H9 (cell line): Measurements from ENCODE around the gene PCNX4. TPM values are rescaled to one million over a fixed set of nuclear protein-coding genes. Genes with fewer than 3 reads are reported as not detected.

Source experiments
- DNase-seq: peaks from one replicate; pipeline ENCODE4 v3.0.0-alpha.2; 2017
- H2AFZ ChIP-seq: one replicate; pipeline ENCODE4 v1.6.1; 2013; ENCODE audit warnings: mild to moderate bottlenecking, low read length, control low read depth, moderate library complexity
- H2AK5ac ChIP-seq: 2 replicates; pipeline ENCODE4 v1.6.1; 2013; ENCODE audit warnings: low read length, control low read depth, mixed read lengths; ENCODE audit not compliant: insufficient read length
- H2BK120ac ChIP-seq: one replicate; pipeline ENCODE4 v1.6.1; 2013; ENCODE audit warnings: low read depth, mild to moderate bottlenecking, low read length, control low read depth, inconsistent platforms; ENCODE audit not compliant: poor library complexity, severe bottlenecking
- H2BK12ac ChIP-seq: 2 replicates; pipeline ENCODE4 v1.6.1; 2013; ENCODE audit warnings: low read length, control low read depth, mixed read lengths, low read depth; ENCODE audit not compliant: insufficient read length
- H2BK15ac ChIP-seq: 2 replicates; pipeline ENCODE4 v1.6.1; 2013; ENCODE audit warnings: low read depth, low read length, control low read depth
- H2BK20ac ChIP-seq: one replicate; pipeline ENCODE4 v1.6.1; 2013; ENCODE audit warnings: low read depth, mild to moderate bottlenecking, low read length, control low read depth, inconsistent platforms; ENCODE audit not compliant: poor library complexity, severe bottlenecking
- H2BK5ac ChIP-seq: 2 replicates; pipeline ENCODE4 v1.6.1; 2013; ENCODE audit warnings: low read length, control low read depth, mixed read lengths; ENCODE audit not compliant: insufficient read length
- H3K14ac ChIP-seq: 2 replicates; pipeline ENCODE4 v1.6.1; 2013; ENCODE audit warnings: low read length, control low read depth; ENCODE audit not compliant: insufficient read depth
- H3K18ac ChIP-seq: 2 replicates; pipeline ENCODE4 v1.6.1; 2013; ENCODE audit warnings: low read depth, mild to moderate bottlenecking, mixed read lengths, low read length, control low read depth; ENCODE audit not compliant: insufficient read length
- H3K23ac ChIP-seq: 2 replicates; pipeline ENCODE4 v1.6.1; 2013; ENCODE audit warnings: low read length, control low read depth, mixed read lengths, low read depth; ENCODE audit not compliant: insufficient read length
- H3K23me2 ChIP-seq: 2 replicates; pipeline ENCODE4 v1.6.1; 2013; ENCODE audit warnings: low read depth, mild to moderate bottlenecking, mixed read lengths, low read length, control low read depth; ENCODE audit not compliant: insufficient read length, poor library complexity, severe bottlenecking
- H3K27ac ChIP-seq: 2 replicates; pipeline ENCODE4 v1.5.1; 2013; ENCODE audit warnings: low read length, control low read depth, mixed read lengths, low read depth; ENCODE audit not compliant: insufficient read length
- H3K27me3 ChIP-seq: 2 replicates; pipeline ENCODE4 v1.6.1; 2013; ENCODE audit warnings: low read length, control low read depth, inconsistent platforms; ENCODE audit not compliant: insufficient read depth
- H3K4ac ChIP-seq: 2 replicates; pipeline ENCODE4 v1.6.1; 2013; ENCODE audit warnings: low read depth, mild to moderate bottlenecking, control low read depth, inconsistent platforms, low read length, moderate library complexity
- H3K4me1 ChIP-seq: 2 replicates; pipeline ENCODE4 v1.6.1; 2013; ENCODE audit warnings: low read length, control low read depth, inconsistent platforms; ENCODE audit not compliant: insufficient read depth
- H3K4me2 ChIP-seq: 2 replicates; pipeline ENCODE4 v1.6.1; 2013; ENCODE audit warnings: low read length, control low read depth, mixed read lengths; ENCODE audit not compliant: insufficient read length, insufficient read depth
- H3K56ac ChIP-seq: 2 replicates; pipeline ENCODE4 v1.6.1; 2013; ENCODE audit warnings: low read depth, mild to moderate bottlenecking, mixed read lengths, low read length, control low read depth; ENCODE audit not compliant: insufficient read length
- H3K79me1 ChIP-seq: 2 replicates; pipeline ENCODE4 v1.6.1; 2013; ENCODE audit warnings: low read depth, mild to moderate bottlenecking, moderate library complexity, low read length, control low read depth, inconsistent platforms; ENCODE audit not compliant: insufficient read depth, poor library complexity, severe bottlenecking
- H3K79me2 ChIP-seq: 2 replicates; pipeline ENCODE4 v1.6.1; 2013; ENCODE audit warnings: low read length, control low read depth, inconsistent platforms; ENCODE audit not compliant: insufficient read depth
- H3K9ac ChIP-seq: 2 replicates; pipeline ENCODE4 v1.6.1; 2013; ENCODE audit warnings: low read length, control low read depth, mixed read lengths; ENCODE audit not compliant: insufficient read length; ENCODE audit errors: extremely low read depth
- H3K9me3 ChIP-seq: one replicate; pipeline ENCODE4 v1.6.1; 2013; ENCODE audit warnings: low read depth, low read length, inconsistent platforms; ENCODE audit not compliant: control insufficient read depth
- H3T11ph ChIP-seq: one replicate; pipeline ENCODE4 v1.6.1; 2013; ENCODE audit warnings: mild to moderate bottlenecking, low read length, control low read depth, inconsistent platforms
- H4K20me1 ChIP-seq: one replicate; pipeline ENCODE4 v1.6.1; 2013; ENCODE audit not compliant: control insufficient read depth, insufficient read length, insufficient read depth
- H4K5ac ChIP-seq: 2 replicates; pipeline ENCODE4 v1.6.1; 2013; ENCODE audit warnings: low read depth, mild to moderate bottlenecking, mixed read lengths, low read length, control low read depth; ENCODE audit not compliant: insufficient read length
- H4K8ac ChIP-seq: replicated peaks from 2 replicates; pipeline ENCODE4 v1.6.1; 2013; ENCODE audit warnings: low read length, control low read depth, mixed read lengths, low read depth; ENCODE audit not compliant: insufficient read length
- H4K91ac ChIP-seq: 2 replicates; pipeline ENCODE4 v1.6.1; 2013; ENCODE audit warnings: low read depth, mild to moderate bottlenecking, moderate library complexity, mixed read lengths, low read length, control low read depth; ENCODE audit not compliant: insufficient read length
- H3K27ac Mint-ChIP-seq, 3 experiments: 2 replicates in 2 of 3; 3 replicates in 1 of 3; pipeline ENCODE4 v1.8.0; 2020 to 2021; ENCODE audit warnings: mixed read lengths in 3 of 3, mild to moderate bottlenecking in 1 of 3, moderate library complexity in 1 of 3
- H3K27me3 Mint-ChIP-seq: 2 replicates; pipeline ENCODE4 v1.8.0; 2021; ENCODE audit warnings: low read depth, mild to moderate bottlenecking, moderate library complexity, mixed read lengths
- H3K36me3 Mint-ChIP-seq, 3 experiments: 2 replicates in 2 of 3; 3 replicates in 1 of 3; pipeline ENCODE4 v1.8.0; 2020 to 2021; ENCODE audit warnings: low read depth in 3 of 3, mixed read lengths in 3 of 3; ENCODE audit not compliant: insufficient read depth in 1 of 3
- H3K4me1 Mint-ChIP-seq, 2 experiments: 2 replicates each; pipeline ENCODE4 v1.8.0; 2020; ENCODE audit warnings: mixed read lengths in 2 of 2
- H3K4me3 Mint-ChIP-seq, 2 experiments: 2 replicates in 1 of 2; 3 replicates in 1 of 2; pipeline ENCODE4 v1.8.0; 2020 to 2021; ENCODE audit warnings: mild to moderate bottlenecking in 2 of 2, mixed read lengths in 2 of 2, moderate library complexity in 1 of 2
- H3K9me3 Mint-ChIP-seq, 2 experiments: 2 replicates in 1 of 2; 3 replicates in 1 of 2; pipeline ENCODE4 v1.8.0; 2020; ENCODE audit warnings: mild to moderate bottlenecking in 2 of 2, mixed read lengths in 2 of 2, moderate library complexity in 1 of 2
- WGBS: extraction: QIAGEN DNeasy Blood & Tissue Kit; methylation state at CpG from one replicate; pipeline ENCODE4 v1.1.7; 2013; ENCODE audit warnings: missing lambda C conversion rate, low lambda C conversion rate, mixed read lengths; ENCODE audit not compliant: insufficient read length; ENCODE audit errors: extremely low coverage; 5-methylcytosine and 5-hydroxymethylcytosine counted together
- total RNA-seq: library from RNA; stranded (reverse); gene quantifications from 2 replicates; pipeline ENCODE4 v1.2.1, GENCODE V29; 2021
- TF ChIP-seq, protein P1 (sequence below): fragments of 200-600 bp; sonication (generic); conservative IDR thresholded peaks from 3 replicates; pipeline ENCODE4 v1.8.0; 2021; ENCODE audit warnings: antibody characterized with exemption, mild to moderate bottlenecking

PCNX4 gene
- total RNA-seq, 1 experiment from 2014 or later: 40.0 TPM

DNA sequence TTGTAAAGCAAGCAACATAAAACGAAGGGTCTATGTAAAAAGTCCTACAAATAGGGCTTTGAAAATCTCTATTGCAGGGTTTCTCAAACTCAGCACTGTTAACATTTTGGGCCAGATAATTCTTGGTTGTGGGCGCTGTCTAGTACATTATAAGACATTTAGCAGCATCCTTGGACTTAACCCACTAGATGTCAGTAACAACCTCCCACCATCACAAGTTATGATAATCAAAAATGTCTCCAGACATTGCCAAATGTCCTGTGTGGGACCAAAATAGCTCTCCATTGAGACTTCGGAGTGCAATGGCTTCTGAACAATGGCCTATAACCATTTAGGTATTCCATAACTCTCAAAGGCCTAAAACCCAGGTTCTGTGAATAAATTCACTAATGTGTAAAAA, 96.4 kb downstream of the PCNX4 start:
- H4K91ac ChIP-seq: no peak overlapping the region
- H4K5ac ChIP-seq: no peak overlapping the region
- H3K4me1 ChIP-seq: no peaks in the 10 kb centered on the region
- H4K20me1 ChIP-seq: no peaks in the 10 kb centered on the region
- no peak overlapping the region for H2AFZ ChIP-seq
- no peak overlapping the region for H2BK120ac ChIP-seq
- H3K79me2 ChIP-seq: no peaks in the 10 kb centered on the region
- no CpG with 5 or more reads among the region's 3 CpGs for WGBS
- H3K56ac ChIP-seq: no peak overlapping the region
- no peak overlapping the region for H2BK12ac ChIP-seq
- H3K9me3 ChIP-seq: no peaks in the 10 kb centered on the region
- H3K27me3 Mint-ChIP-seq: no peaks in the 10 kb centered on the region
- DNase-seq: no peak
- no peak overlapping the region for H2BK15ac ChIP-seq
- H3K36me3 Mint-ChIP-seq: no peaks in the 10 kb centered on the region
- no peak overlapping the region for H3K18ac ChIP-seq
- H3K9me3 Mint-ChIP-seq: no peaks in the 10 kb centered on the region; a peak in 1 of 5 replicates
- H3K4ac ChIP-seq: no peak overlapping the region
- H2AK5ac ChIP-seq: no peak overlapping the region
- no peak overlapping the region for H3K27ac ChIP-seq
- H3K4me3 Mint-ChIP-seq: no peak overlapping the region
- H3K23me2 ChIP-seq: no peaks in the 10 kb centered on the region
- H3K9ac ChIP-seq: no peak overlapping the region
- no peak overlapping the region for H2BK5ac ChIP-seq
- H3K79me1 ChIP-seq: no peaks in the 10 kb centered on the region
- TF ChIP-seq, protein P1, sequence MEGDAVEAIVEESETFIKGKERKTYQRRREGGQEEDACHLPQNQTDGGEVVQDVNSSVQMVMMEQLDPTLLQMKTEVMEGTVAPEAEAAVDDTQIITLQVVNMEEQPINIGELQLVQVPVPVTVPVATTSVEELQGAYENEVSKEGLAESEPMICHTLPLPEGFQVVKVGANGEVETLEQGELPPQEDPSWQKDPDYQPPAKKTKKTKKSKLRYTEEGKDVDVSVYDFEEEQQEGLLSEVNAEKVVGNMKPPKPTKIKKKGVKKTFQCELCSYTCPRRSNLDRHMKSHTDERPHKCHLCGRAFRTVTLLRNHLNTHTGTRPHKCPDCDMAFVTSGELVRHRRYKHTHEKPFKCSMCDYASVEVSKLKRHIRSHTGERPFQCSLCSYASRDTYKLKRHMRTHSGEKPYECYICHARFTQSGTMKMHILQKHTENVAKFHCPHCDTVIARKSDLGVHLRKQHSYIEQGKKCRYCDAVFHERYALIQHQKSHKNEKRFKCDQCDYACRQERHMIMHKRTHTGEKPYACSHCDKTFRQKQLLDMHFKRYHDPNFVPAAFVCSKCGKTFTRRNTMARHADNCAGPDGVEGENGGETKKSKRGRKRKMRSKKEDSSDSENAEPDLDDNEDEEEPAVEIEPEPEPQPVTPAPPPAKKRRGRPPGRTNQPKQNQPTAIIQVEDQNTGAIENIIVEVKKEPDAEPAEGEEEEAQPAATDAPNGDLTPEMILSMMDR: no peak
- no peak overlapping the region for H2BK20ac ChIP-seq
- no peak overlapping the region for H3K4me2 ChIP-seq
- peaks cover 5 to 12% of the 10 kb centered on the region in 2 experiments; a peak in 3 of 4 replicates for H3K4me1 Mint-ChIP-seq
- no peak overlapping the region for H3K27ac Mint-ChIP-seq
- no peak overlapping the region for H3T11ph ChIP-seq
- no peak overlapping the region for H4K8ac ChIP-seq
- H3K27me3 ChIP-seq: no peaks in the 10 kb centered on the region
- H3K14ac ChIP-seq: no peak overlapping the region
- H3K23ac ChIP-seq: no peak overlapping the region
